ENCODE results near the gene TSEN54. TPM values are rescaled to one million over a fixed set of nuclear protein-coding genes. Genes with fewer than 3 reads are reported as not detected.

Gene TSEN54
- total RNA-seq, 1 experiment from 2014 or later: 87.3 TPM

- POLR2A ChIA-PET: no interaction called here
- CTCF ChIA-PET: interaction anchor here (1.1 to 1.3 kb wide), 3 partner anchors 12 to 182 kb away, joined by 3 to 4 read pairs (median 4); partner anchors contain the start of gene TSEN54
- TF ChIP-seq EGR1 (IDR thresholded peaks at IDR 0.05; ENCODE audit: low read depth) (no peak), CEBPB (IDR thresholded peaks at IDR 0.05; ENCODE audit: low read depth) (no peak), CTCF (IDR thresholded peaks at IDR 0.05 in 2 of 3, conservative IDR thresholded peaks at IDR 0.05 in 1 of 3; ENCODE audit: borderline replicate concordance in 1 of 3, insufficient read depth in 1 of 3, low read depth in 2 of 3, low read length in 2 of 3) (peak; percentile 76 to 95 (median 92); a peak in 5 of 6 replicates), RAD21 (IDR thresholded peaks at IDR 0.05; ENCODE audit: low read depth) (no peak), EZH2phosphoT487 (IDR thresholded peaks at IDR 0.05; ENCODE audit: borderline replicate concordance) (no peak), ZNF274 (IDR thresholded peaks at IDR 0.05; ENCODE audit: low read depth, low read length) (no peak), FOSL1 (IDR thresholded peaks at IDR 0.05; ENCODE audit: low read depth) (no peak), MAX (IDR thresholded peaks at IDR 0.05) (no peak)
- no peak overlapping the region for H3K9ac ChIP-seq (ENCODE audit: low read length)
- H3K4me2 ChIP-seq (ENCODE audit: low read length): no peak overlapping the region
- no peak for DNase-seq (ENCODE audit: low read depth, low spot score)
- no peak overlapping the region for H2AFZ ChIP-seq (ENCODE audit: low read depth, low read length, poor library complexity, severe bottlenecking)
- no peaks in the 10 kb centered on the region for H3K27me3 ChIP-seq (ENCODE audit: insufficient read depth, low read length)
- peak; percentile 85 for ATAC-seq
- H3K79me2 ChIP-seq (ENCODE audit: insufficient read depth, low read length): no peaks in the 10 kb centered on the region
- peaks cover 22 to 27% of the 10 kb centered on the region in 2 experiments; a peak in 3 of 4 replicates for H3K36me3 ChIP-seq (ENCODE audit: control insufficient read depth in 1 of 2, insufficient read depth in 2 of 2, low read length in 2 of 2)
- no peak overlapping the region for H3K27ac ChIP-seq (ENCODE audit: low read depth, low read length)
- no TSS peak for BruUV-seq (replicated peaks)
- RAD21 ChIA-PET (ENCODE audit: low non-redundant PET in 1 of 2, low total read pairs in 2 of 2, uncharacterized antibody in 2 of 2, unreplicated experiment in 2 of 2): no interaction called here
- intact Hi-C loops (cut with micrococcal nuclease): no loop called here
- H3K9me3 ChIP-seq (ENCODE audit: control insufficient read depth in 1 of 2, insufficient read depth in 1 of 2, low read depth in 1 of 2, low read length in 2 of 2): no peaks in the 10 kb centered on the region
- no peaks in the 10 kb centered on the region for H3K9me2 ChIP-seq (ENCODE audit: insufficient read depth)
- no peak overlapping the region for H3K4me3 ChIP-seq (replicated peaks in 1 of 2; ENCODE audit: low read depth in 1 of 2, low read length in 2 of 2)
- H3K4me1 ChIP-seq (ENCODE audit: control insufficient read depth in 1 of 2, insufficient read depth in 2 of 2, low read length in 2 of 2): peaks cover 0 to 13% of the 10 kb centered on the region in 2 experiments; a peak in 1 of 4 replicates
- no peaks in the 10 kb centered on the region for H4K20me1 ChIP-seq (ENCODE audit: insufficient read depth)
Observed at GRCh38 chr17:75504347-75505151, 11.8 kb upstream of the TSEN54 start.
